HAP-1 (cell line): ENCODE data around the gene FGF22.

ENCODE experiments used
- DNase-seq, 2 experiments: peaks; one replicate each; pipeline ENCODE4 v3.0.0-alpha.2; 2016 to 2020; ENCODE audit warnings: low spot score in 2 of 2
- H3K27me3 ChIP-seq: fragments of 250-450 bp; sonication (Bioruptor Pico); 2 replicates; pipeline ENCODE4 v1.5.1; 2020; ENCODE audit warnings: low read depth, mild to moderate bottlenecking, moderate library complexity
- H3K36me3 ChIP-seq: fragments of 250-450 bp; sonication (Bioruptor Pico); replicated peaks from 2 replicates; pipeline ENCODE4 v1.5.1; 2020; ENCODE audit warnings: mild to moderate bottlenecking
- H3K4me1 ChIP-seq: fragments of 250-450 bp; sonication (Bioruptor Pico); 2 replicates; pipeline ENCODE4 v1.5.1; 2020; ENCODE audit warnings: mild to moderate bottlenecking
- H3K4me3 ChIP-seq: fragments of 250-450 bp; sonication (Bioruptor Pico); 2 replicates; pipeline ENCODE4 v1.5.1; 2020; ENCODE audit warnings: mild to moderate bottlenecking, moderate library complexity
- H3K9me3 ChIP-seq: fragments of 250-450 bp; sonication (Bioruptor Pico); 2 replicates; pipeline ENCODE4 v1.5.1; 2020; ENCODE audit warnings: mild to moderate bottlenecking, moderate library complexity
- in situ Hi-C: fragments of 300-500 bp; cut with MboI; formaldehyde crosslinking; loops from 3 replicates; pipeline ENCODE4 v1.14.3; 2020; ENCODE audit warnings: low sequenced_read_pairs, inconsistent platforms, mixed read lengths

The FGF22 gene

GRCh38 chr19:648305-648704, 8.6 kb downstream of the FGF22 start:
- Histone ChIP-seq H3K9me3 (no peaks in the 10 kb centered on the region), H3K27me3 (no peaks in the 10 kb centered on the region), H3K36me3 (peaks cover 73% of the 10 kb centered on the region), H3K4me1 (no peaks in the 10 kb centered on the region), H3K4me3 (no peak overlapping the region)
- no peak for DNase-seq
- in situ Hi-C loops: no loop called here

- Histone ChIP-seq H3K4me3 (no peak overlapping the region), H3K4me1 (no peaks in the 10 kb centered on the region), H3K36me3 (peaks cover 82% of the 10 kb centered on the region), H3K9me3 (no peaks in the 10 kb centered on the region), H3K27me3 (no peaks in the 10 kb centered on the region)
- no peak for DNase-seq
- in situ Hi-C loops: no loop called here
Observed at GRCh38 chr19:648904-649801, 9.5 kb downstream of the FGF22 start.

- Histone ChIP-seq H3K4me3 (no peak overlapping the region), H3K27me3 (no peaks in the 10 kb centered on the region), H3K4me1 (no peaks in the 10 kb centered on the region), H3K36me3 (peaks cover 79% of the 10 kb centered on the region), H3K9me3 (no peaks in the 10 kb centered on the region)
- in situ Hi-C loops: no loop called here
- no peak for DNase-seq
Observed at GRCh38 chr19:650121-650520, 10.4 kb downstream of the FGF22 start.

DNA sequence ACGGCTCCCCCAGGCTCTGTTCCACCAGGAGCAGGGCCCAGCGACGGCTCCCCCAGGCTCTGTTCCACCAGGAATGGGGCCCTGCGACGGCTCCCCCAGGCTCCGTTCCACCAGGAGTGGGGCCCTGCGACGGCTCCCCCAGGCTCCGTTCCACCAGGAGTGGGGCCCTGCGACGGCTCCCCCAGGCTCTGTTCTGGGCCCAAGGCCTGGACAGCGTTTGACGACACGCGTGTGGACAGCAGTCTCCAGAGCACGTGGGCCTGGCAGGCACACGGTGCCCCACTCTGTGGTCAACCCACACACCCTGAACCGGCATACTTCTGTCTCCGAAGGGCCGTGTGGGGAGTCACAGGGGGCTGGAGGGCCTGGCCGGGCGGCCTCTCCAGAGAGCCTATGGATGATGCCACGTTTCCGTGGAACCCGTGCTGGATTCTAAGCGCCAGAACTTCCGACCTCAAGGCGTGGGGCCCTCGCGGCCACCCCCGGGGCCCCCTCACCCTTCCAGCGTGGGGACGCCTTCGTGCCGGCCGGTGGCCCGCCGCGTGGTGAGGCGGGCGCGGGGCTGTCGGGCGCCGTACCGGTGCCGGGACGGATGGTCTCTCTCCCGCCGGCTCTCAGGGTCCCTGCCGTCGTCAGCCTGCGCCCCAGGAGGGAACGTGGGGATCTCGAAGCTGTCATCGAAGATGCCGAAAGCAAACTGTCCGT, 11.6 kb downstream of the FGF22 start:
- Histone ChIP-seq H3K27me3 (no peaks in the 10 kb centered on the region), H3K36me3 (peaks cover 77% of the 10 kb centered on the region), H3K4me1 (no peaks in the 10 kb centered on the region), H3K4me3 (no peak overlapping the region), H3K9me3 (no peaks in the 10 kb centered on the region)
- in situ Hi-C loops: no loop called here
- DNase-seq: no peak

GRCh38 chr19:651991-652390, 12.3 kb downstream of the FGF22 start:
- Histone ChIP-seq H3K4me1 (no peaks in the 10 kb centered on the region), H3K36me3 (peaks cover 77% of the 10 kb centered on the region), H3K27me3 (no peaks in the 10 kb centered on the region), H3K9me3 (no peaks in the 10 kb centered on the region), H3K4me3 (no peak overlapping the region)
- in situ Hi-C loops: no loop called here
- DNase-seq: no peak

- peaks cover 75% of the 10 kb centered on the region for H3K36me3 ChIP-seq
- no peaks in the 10 kb centered on the region for H3K27me3 ChIP-seq
- H3K4me1 ChIP-seq: no peaks in the 10 kb centered on the region
- H3K4me3 ChIP-seq: no peak overlapping the region
- DNase-seq: no peak
- H3K9me3 ChIP-seq: no peaks in the 10 kb centered on the region
- in situ Hi-C loops: no loop called here
Observed at GRCh38 chr19:652467-653389, 13.0 kb downstream of the FGF22 start.

DNA sequence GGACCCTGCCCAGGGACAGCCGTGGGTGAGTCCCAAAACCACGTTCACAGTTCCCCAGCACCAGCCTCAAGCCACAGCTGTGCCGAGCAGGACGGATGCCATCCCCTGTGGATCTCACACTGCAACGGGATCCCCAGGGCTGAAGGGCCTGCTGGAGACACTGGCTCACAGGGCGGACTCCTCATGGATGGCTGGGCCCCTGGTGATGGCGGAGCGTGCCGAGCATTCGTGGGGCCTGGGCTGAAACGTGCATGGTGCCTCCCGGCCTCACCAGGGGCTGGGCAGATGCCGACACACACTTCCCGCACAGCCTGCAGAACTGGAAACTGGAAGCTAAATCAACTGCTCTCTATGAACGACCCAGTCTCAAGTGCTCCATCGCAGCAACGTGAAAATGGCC, 13.7 kb downstream of the FGF22 start:
- Histone ChIP-seq H3K4me3 (no peak overlapping the region), H3K27me3 (no peaks in the 10 kb centered on the region), H3K36me3 (peaks cover 77% of the 10 kb centered on the region), H3K4me1 (no peaks in the 10 kb centered on the region), H3K9me3 (no peaks in the 10 kb centered on the region)
- no peak for DNase-seq
- in situ Hi-C loops: no loop called here

DNA sequence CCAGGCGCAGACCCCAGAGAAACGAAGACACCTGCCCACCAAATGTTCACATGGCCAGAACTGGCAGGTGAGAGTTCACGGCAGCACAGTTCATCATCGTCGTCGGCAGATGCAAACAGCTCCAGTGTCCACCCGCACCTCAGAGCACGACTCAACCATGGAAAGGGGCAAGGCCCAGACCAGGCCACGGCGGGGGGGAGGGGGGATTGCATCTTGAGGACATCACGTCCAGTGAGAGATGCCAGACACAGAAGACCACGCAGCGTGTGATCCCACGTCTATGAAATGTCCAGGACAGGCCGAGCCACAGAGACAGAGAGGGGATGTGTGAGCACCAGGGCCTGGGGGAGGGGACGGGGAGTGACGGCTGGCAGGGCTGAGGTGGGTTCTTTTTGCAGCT, 16.0 kb downstream of the FGF22 start:
- Histone ChIP-seq H3K36me3 (peaks cover 76% of the 10 kb centered on the region), H3K9me3 (no peaks in the 10 kb centered on the region), H3K4me3 (no peak overlapping the region), H3K4me1 (no peaks in the 10 kb centered on the region; the same call in 1 of the 2 replicates), H3K27me3 (no peaks in the 10 kb centered on the region)
- DNase-seq: no peak
- in situ Hi-C loops: no loop called here

- H3K4me1 ChIP-seq: peaks cover 7% of the 10 kb centered on the region
- peaks cover 76% of the 10 kb centered on the region for H3K36me3 ChIP-seq
- H3K9me3 ChIP-seq: no peaks in the 10 kb centered on the region
- in situ Hi-C loops: no loop called here
- H3K27me3 ChIP-seq: no peaks in the 10 kb centered on the region
- no peak for DNase-seq
- H3K4me3 ChIP-seq: no peak overlapping the region
Observed at GRCh38 chr19:656751-657559, 17.3 kb downstream of the FGF22 start.

GRCh38 chr19:657611-658010, 17.9 kb downstream of the FGF22 start:
- peaks cover 7% of the 10 kb centered on the region for H3K4me1 ChIP-seq
- no peak for DNase-seq
- H3K9me3 ChIP-seq: no peaks in the 10 kb centered on the region
- in situ Hi-C loops: no loop called here
- peaks cover 76% of the 10 kb centered on the region for H3K36me3 ChIP-seq
- H3K4me3 ChIP-seq: no peak overlapping the region
- H3K27me3 ChIP-seq: no peaks in the 10 kb centered on the region

DNA sequence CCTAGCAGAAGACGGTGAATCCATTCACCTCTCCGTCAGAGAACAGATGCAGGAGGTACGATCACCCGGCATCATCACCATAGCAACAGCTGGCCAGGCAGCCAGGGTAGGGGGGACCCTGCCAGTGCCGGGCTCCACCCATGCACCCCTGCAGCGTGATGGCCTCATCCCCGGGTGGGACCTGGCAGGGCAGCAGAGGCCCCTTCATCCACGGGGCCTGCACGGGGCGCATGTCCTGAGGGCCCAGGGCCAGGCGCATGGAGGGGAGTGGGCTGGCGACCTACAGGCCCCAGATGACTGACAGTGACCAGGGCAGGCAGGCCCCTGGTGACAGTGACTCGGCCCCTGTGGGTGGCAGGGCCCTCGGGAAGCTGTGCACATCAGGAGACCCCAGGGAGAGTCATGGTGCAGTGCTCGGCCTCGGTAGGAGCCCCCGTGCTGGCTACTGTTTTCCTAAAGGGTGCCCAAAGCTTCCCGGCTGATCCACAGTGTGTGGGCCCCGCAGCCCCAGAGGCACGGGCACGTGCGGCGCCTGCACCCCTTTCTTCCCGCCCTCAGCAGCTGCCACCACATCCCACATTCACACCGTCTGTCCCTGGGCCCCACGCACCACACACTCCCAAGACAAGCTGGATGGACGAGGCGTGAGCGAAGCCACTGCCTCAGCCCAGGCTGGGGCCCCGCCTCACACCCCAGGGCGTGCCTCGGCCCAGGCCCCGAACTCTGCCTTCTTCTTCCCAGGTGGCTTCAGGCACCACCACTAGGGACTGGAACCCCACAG, 18.6 kb downstream of the FGF22 start:
- Histone ChIP-seq H3K4me1 (peaks cover 7% of the 10 kb centered on the region), H3K36me3 (peaks cover 75% of the 10 kb centered on the region), H3K9me3 (no peaks in the 10 kb centered on the region), H3K27me3 (no peaks in the 10 kb centered on the region), H3K4me3 (no peak overlapping the region)
- in situ Hi-C loops: no loop called here
- DNase-seq: no peak

DNA sequence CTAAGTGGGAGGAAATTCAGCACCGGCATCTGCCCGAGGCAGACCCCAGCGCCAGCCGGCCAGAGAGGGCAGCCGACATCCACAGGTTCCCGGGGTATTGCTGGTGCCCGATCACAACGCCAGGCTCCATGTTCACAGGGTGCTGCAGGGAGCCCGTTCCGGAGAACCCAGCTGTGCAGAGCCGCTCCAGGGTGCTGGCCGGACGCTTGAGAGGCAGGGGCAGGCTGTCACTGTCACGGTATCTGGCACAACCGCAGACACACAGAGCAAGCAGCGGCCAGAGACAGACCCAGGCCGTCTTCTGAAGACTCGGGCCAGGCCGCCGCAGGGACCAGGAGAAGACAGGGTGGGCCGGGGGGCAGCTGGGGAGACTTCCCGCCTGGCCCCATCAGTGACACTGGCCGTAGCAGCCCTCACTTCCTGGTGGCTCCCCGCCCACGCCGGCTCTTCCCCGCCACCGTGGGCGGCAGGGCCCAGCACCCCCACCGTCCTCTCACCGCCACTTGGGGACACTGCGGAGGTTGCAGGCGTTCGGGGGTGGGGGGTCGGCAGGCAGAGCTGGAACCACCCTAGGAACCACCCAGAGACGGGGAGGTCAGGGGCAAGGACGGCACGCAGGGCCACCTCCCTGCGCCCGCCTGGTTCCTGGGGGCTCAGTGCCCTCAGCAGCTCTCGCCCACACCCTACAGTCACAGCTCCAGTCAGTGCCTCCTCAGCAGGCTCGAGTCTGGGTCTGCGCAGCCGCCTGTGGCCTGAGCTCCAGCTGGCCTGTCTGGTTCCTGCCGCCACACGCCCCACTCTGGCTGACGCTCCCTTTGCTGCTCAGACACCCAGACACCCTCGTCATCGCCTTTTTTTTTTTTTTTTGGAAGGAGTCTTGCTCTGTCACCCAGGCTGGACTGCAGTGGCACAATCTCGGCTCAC, 19.5 kb downstream of the FGF22 start:
- no peaks in the 10 kb centered on the region for H3K9me3 ChIP-seq
- H3K4me3 ChIP-seq: no peak overlapping the region
- H3K27me3 ChIP-seq: no peaks in the 10 kb centered on the region
- H3K36me3 ChIP-seq: peaks cover 65% of the 10 kb centered on the region
- no peak for DNase-seq
- peaks cover 12% of the 10 kb centered on the region for H3K4me1 ChIP-seq
- in situ Hi-C loops: no loop called here
